MM.1S (cell line): ENCODE results near the gene FXR2.

Source experiments
- EZH2phosphoT487 ChIP-seq: fragments of 300-600 bp; sonication (generic); IDR thresholded peaks from 2 replicates; pipeline ENCODE4 v1.6.1; 2018; ENCODE audit warnings: antibody characterized with exemption, low read length
- TF ChIP-seq, protein P1 (sequence below): fragments of 300-600 bp; sonication (generic); IDR thresholded peaks from 2 replicates; pipeline ENCODE4 v1.5.1; 2016; ENCODE audit warnings: antibody characterized with exemption, low read length, mixed read lengths

- TF ChIP-seq, protein P1, sequence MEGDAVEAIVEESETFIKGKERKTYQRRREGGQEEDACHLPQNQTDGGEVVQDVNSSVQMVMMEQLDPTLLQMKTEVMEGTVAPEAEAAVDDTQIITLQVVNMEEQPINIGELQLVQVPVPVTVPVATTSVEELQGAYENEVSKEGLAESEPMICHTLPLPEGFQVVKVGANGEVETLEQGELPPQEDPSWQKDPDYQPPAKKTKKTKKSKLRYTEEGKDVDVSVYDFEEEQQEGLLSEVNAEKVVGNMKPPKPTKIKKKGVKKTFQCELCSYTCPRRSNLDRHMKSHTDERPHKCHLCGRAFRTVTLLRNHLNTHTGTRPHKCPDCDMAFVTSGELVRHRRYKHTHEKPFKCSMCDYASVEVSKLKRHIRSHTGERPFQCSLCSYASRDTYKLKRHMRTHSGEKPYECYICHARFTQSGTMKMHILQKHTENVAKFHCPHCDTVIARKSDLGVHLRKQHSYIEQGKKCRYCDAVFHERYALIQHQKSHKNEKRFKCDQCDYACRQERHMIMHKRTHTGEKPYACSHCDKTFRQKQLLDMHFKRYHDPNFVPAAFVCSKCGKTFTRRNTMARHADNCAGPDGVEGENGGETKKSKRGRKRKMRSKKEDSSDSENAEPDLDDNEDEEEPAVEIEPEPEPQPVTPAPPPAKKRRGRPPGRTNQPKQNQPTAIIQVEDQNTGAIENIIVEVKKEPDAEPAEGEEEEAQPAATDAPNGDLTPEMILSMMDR = no peak
- TF ChIP-seq EZH2phosphoT487 = no peak
These were observed 39.2 kb downstream of the FXR2 start for GRCh38 chr17:7575481-7575883.
